Neural cell (in vitro differentiated cells): ENCODE data around the gene SMG6. TPM values are rescaled to one million over a fixed set of nuclear protein-coding genes. Genes with fewer than 3 reads are reported as not detected.

Source experiments
- H2AFZ ChIP-seq: fragments of 200-600, 300-800 bp; sonication (generic), shearing (Covaris generic); 2 replicates; pipeline ENCODE4 v1.6.0; 2014; ENCODE audit warnings: low read depth, mild to moderate bottlenecking, antibody characterized with exemption, low read length, moderate library complexity
- H3F3A ChIP-seq: fragments of 200-600 bp; shearing (Covaris generic); 2 replicates; pipeline ENCODE4 v1.6.1; 2016; ENCODE audit warnings: mild to moderate bottlenecking, moderate library complexity, mixed read lengths, antibody characterized with exemption, low read length; ENCODE audit not compliant: insufficient read depth, poor library complexity, severe bottlenecking
- H3K27ac ChIP-seq: fragments of 200-600, 300-800 bp; sonication (generic), shearing (Covaris generic); 2 replicates; pipeline ENCODE4 v1.5.1; 2014; ENCODE audit warnings: mild to moderate bottlenecking, low read length, moderate library complexity
- H3K27me3 ChIP-seq: fragments of 300-800, 200-600 bp; sonication (generic), shearing (Covaris generic); 2 replicates; pipeline ENCODE4 v1.6.0; 2014; ENCODE audit warnings: mild to moderate bottlenecking, low read depth, low read length, moderate library complexity; ENCODE audit not compliant: insufficient read depth
- H3K36me3 ChIP-seq: fragments of 300-800, 200-600 bp; sonication (generic), shearing (Covaris generic); 2 replicates; pipeline ENCODE4 v1.5.1; 2014; ENCODE audit warnings: mild to moderate bottlenecking, antibody characterized with exemption, low read length, moderate library complexity; ENCODE audit not compliant: insufficient read depth
- H3K4me2 ChIP-seq: fragments of 300-800, 200-600 bp; sonication (generic), shearing (Covaris generic); 2 replicates; pipeline ENCODE4 v1.6.0; 2014; ENCODE audit warnings: mild to moderate bottlenecking, low read length
- H3K4me3 ChIP-seq: fragments of 300-800, 200-600 bp; sonication (generic), shearing (Covaris generic); 2 replicates; pipeline ENCODE4 v1.5.1; 2014; ENCODE audit warnings: mild to moderate bottlenecking, low read length, moderate library complexity
- H3K79me2 ChIP-seq: fragments of 200-600 bp; shearing (Covaris generic); replicated peaks from 2 replicates; pipeline ENCODE4 v1.6.0; 2014; ENCODE audit warnings: mild to moderate bottlenecking, low read length, moderate library complexity; ENCODE audit not compliant: insufficient read depth
- H3K9ac ChIP-seq: fragments of 300-800, 200-600 bp; sonication (generic), shearing (Covaris generic); 2 replicates; pipeline ENCODE4 v1.6.1; 2016; ENCODE audit warnings: mild to moderate bottlenecking, low read length, mixed read lengths
- H3K9me2 ChIP-seq: fragments of 200-600 bp; shearing (Covaris generic); 2 replicates; pipeline ENCODE4 v1.6.1; 2016; ENCODE audit warnings: mild to moderate bottlenecking, low read length, mixed read lengths; ENCODE audit not compliant: insufficient read depth
- H3K9me3 ChIP-seq: fragments of 200-600, 300-800 bp; sonication (generic), shearing (Covaris generic); 2 replicates; pipeline ENCODE4 v1.6.1; 2016; ENCODE audit warnings: mild to moderate bottlenecking, mixed run types, low read length, moderate library complexity, mixed read lengths
- H4K20me1 ChIP-seq: fragments of 200-600 bp; shearing (Covaris generic); 2 replicates; pipeline ENCODE4 v1.6.1; 2016; ENCODE audit warnings: mild to moderate bottlenecking, mixed run types; ENCODE audit not compliant: insufficient read depth
- CTCF ChIP-seq: fragments of 450-650 bp; IDR thresholded peaks from 2 replicates; pipeline ENCODE4 v1.5.1; 2014; ENCODE audit warnings: antibody characterized with exemption, mild to moderate bottlenecking, moderate library complexity; ENCODE audit not compliant: poor library complexity, severe bottlenecking
- EP300 ChIP-seq: fragments of 450-650 bp; conservative IDR thresholded peaks from 2 replicates; pipeline ENCODE4 v1.6.1; 2014; ENCODE audit warnings: antibody characterized with exemption, mild to moderate bottlenecking, moderate library complexity; ENCODE audit not compliant: poor library complexity, severe bottlenecking
- EZH2 ChIP-seq: fragments of 200-600, 300-800 bp; shearing (Covaris generic), sonication (generic); IDR thresholded peaks from 2 replicates; pipeline ENCODE4 v1.6.1; 2014; ENCODE audit warnings: antibody characterized with exemption, low read length, borderline replicate concordance, mild to moderate bottlenecking; ENCODE audit not compliant: insufficient read depth, poor library complexity, severe bottlenecking
- MXI1 ChIP-seq: fragments of 450-650 bp; conservative IDR thresholded peaks from 2 replicates; pipeline ENCODE4 v1.6.1; 2014; ENCODE audit warnings: antibody characterized with exemption, mild to moderate bottlenecking; ENCODE audit not compliant: poor library complexity, severe bottlenecking
- POLR2AphosphoS5 ChIP-seq: IDR thresholded peaks from 2 replicates; pipeline ENCODE4 v1.6.1; 2012
- RAD21 ChIP-seq: fragments of 450-650 bp; conservative IDR thresholded peaks from 2 replicates; pipeline ENCODE4 v1.6.1; 2014; ENCODE audit warnings: antibody characterized with exemption, mild to moderate bottlenecking, moderate library complexity
- REST ChIP-seq: IDR thresholded peaks from 2 replicates; pipeline ENCODE4 v1.6.1; 2012; ENCODE audit warnings: borderline replicate concordance
- SMC3 ChIP-seq: fragments of 450-650 bp; conservative IDR thresholded peaks from 2 replicates; pipeline ENCODE4 v1.6.1; 2014; ENCODE audit warnings: antibody characterized with exemption, mild to moderate bottlenecking, moderate library complexity; ENCODE audit not compliant: poor library complexity
- TAF1 ChIP-seq: IDR thresholded peaks from 2 replicates; pipeline ENCODE4 v1.6.1; 2012; ENCODE audit warnings: low read depth
- polyA plus RNA-seq: library from polyadenylated mRNA; depleted of rRNA; stranded (reverse); fragments of >200 nt; gene quantifications from 2 replicates; pipeline ENCODE4 v1.2.3, GENCODE V29; 2014

Gene SMG6
- polyA plus RNA-seq, 1 donor from 2014 or later = 13.9 TPM

- no peak overlapping the region for H3K9ac ChIP-seq
- H2AFZ ChIP-seq = no peak overlapping the region
- H3F3A ChIP-seq = no peaks in the 10 kb centered on the region
- no peak overlapping the region for H3K27ac ChIP-seq
- no peaks in the 10 kb centered on the region for H4K20me1 ChIP-seq
- no peaks in the 10 kb centered on the region for H3K79me2 ChIP-seq
- H3K9me3 ChIP-seq = no peaks in the 10 kb centered on the region
- no peak overlapping the region for H3K4me2 ChIP-seq
- H3K36me3 ChIP-seq = no peaks in the 10 kb centered on the region
- TF ChIP-seq SMC3 = no peak
- TF ChIP-seq EZH2 = no peak
- TF ChIP-seq REST = no peak
- TF ChIP-seq CTCF = no peak
- no peak for TF ChIP-seq TAF1
- no peak for TF ChIP-seq EP300
- TF ChIP-seq MXI1 = no peak
- no peaks in the 10 kb centered on the region for H3K27me3 ChIP-seq
- no peaks in the 10 kb centered on the region for H3K9me2 ChIP-seq
- no peak overlapping the region for H3K4me3 ChIP-seq
Observed at GRCh38 chr17:2111691-2112090, 191.9 kb downstream of the SMG6 start.

- H3K9me3 ChIP-seq = no peaks in the 10 kb centered on the region
- no peaks in the 10 kb centered on the region for H3K27me3 ChIP-seq
- no peaks in the 10 kb centered on the region for H3K79me2 ChIP-seq
- H3K9me2 ChIP-seq = no peaks in the 10 kb centered on the region
- no peak overlapping the region for H3K9ac ChIP-seq
- TF ChIP-seq REST (no peak), RAD21 (no peak), TAF1 (no peak), SMC3 (no peak), EP300 (no peak), POLR2AphosphoS5 (no peak), MXI1 (no peak), CTCF (no peak), EZH2 (no peak)
- H2AFZ ChIP-seq = no peak overlapping the region
- no peaks in the 10 kb centered on the region for H3F3A ChIP-seq
- H4K20me1 ChIP-seq = no peaks in the 10 kb centered on the region
- no peak overlapping the region for H3K27ac ChIP-seq
- H3K36me3 ChIP-seq = no peaks in the 10 kb centered on the region
- H3K4me2 ChIP-seq = no peak overlapping the region
- H3K4me3 ChIP-seq = no peak overlapping the region
Observed at GRCh38 chr17:2110436-2110835, 193.1 kb downstream of the SMG6 start.
